CD1c-positive myeloid dendritic cell (primary cell): Measurements from ENCODE around the gene STARD9.

Experiments
- DNase-seq: peaks from one replicate; pipeline ENCODE4 v3.0.0-alpha.2; 2016; ENCODE audit errors: extremely low spot score

The STARD9 gene

GRCh38 chr15:42627485-42627884 is 52.1 kb downstream of the STARD9 start:
- no peak for DNase-seq

GRCh38 chr15:42628761-42629160 is 53.4 kb downstream of the STARD9 start:
- DNase-seq: no peak

- DNase-seq: no peak
These were observed 56.8 kb downstream of the STARD9 start for GRCh38 chr15:42632105-42632675.

GRCh38 chr15:42640109-42640508 is 64.7 kb downstream of the STARD9 start:
- no peak for DNase-seq

GRCh38 chr15:42650208-42651066 is 75.0 kb downstream of the STARD9 start:
- DNase-seq: peak; percentile 67

GRCh38 chr15:42665827-42666226 is 90.4 kb downstream of the STARD9 start:
- DNase-seq: no peak

GRCh38 chr15:42667855-42668254 is 92.4 kb downstream of the STARD9 start:
- DNase-seq: no peak

- DNase-seq: no peak
These were observed 95.0 kb downstream of the STARD9 start for GRCh38 chr15:42670451-42670850.

- DNase-seq: no peak
These were observed 97.0 kb downstream of the STARD9 start for GRCh38 chr15:42672444-42672843.

- no peak for DNase-seq
These were observed 99.1 kb downstream of the STARD9 start for GRCh38 chr15:42674472-42674871.

GRCh38 chr15:42675021-42675420 is 99.6 kb downstream of the STARD9 start:
- DNase-seq: no peak

GRCh38 chr15:42679285-42680141 is 104.1 kb downstream of the STARD9 start:
- DNase-seq: peak; percentile 9

- peak; percentile 20 for DNase-seq
These were observed 104.7 kb downstream of the STARD9 start for GRCh38 chr15:42680142-42680482.

- DNase-seq: no peak
These were observed 105.7 kb downstream of the STARD9 start for GRCh38 chr15:42681119-42681518.

- DNase-seq: no peak
These were observed 110.9 kb downstream of the STARD9 start for GRCh38 chr15:42686281-42686680.

GRCh38 chr15:42687740-42688139 is 112.3 kb downstream of the STARD9 start:
- DNase-seq: no peak

- DNase-seq: no peak
These were observed 112.9 kb downstream of the STARD9 start for GRCh38 chr15:42688301-42688700.

GRCh38 chr15:42691308-42691707 is 115.9 kb downstream of the STARD9 start:
- DNase-seq: no peak

GRCh38 chr15:42691770-42692169 is 116.4 kb downstream of the STARD9 start:
- no peak for DNase-seq

GRCh38 chr15:42692536-42692935 is 117.1 kb downstream of the STARD9 start:
- no peak for DNase-seq

- DNase-seq: no peak
These were observed 117.6 kb downstream of the STARD9 start for GRCh38 chr15:42692997-42693396.

GRCh38 chr15:42693496-42693895 is 118.1 kb downstream of the STARD9 start:
- DNase-seq: no peak

- no peak for DNase-seq
These were observed 118.5 kb downstream of the STARD9 start for GRCh38 chr15:42693942-42694341.
